Heart left ventricle (tissue), 16 donors: ENCODE data around the gene ICAM5. TPM values are rescaled to one million over a fixed set of nuclear protein-coding genes. Genes with fewer than 3 reads are reported as not detected.
A peak's percentile ranks its signal among the peaks of the same experiment; 100 is the strongest.

Experiments
- ATAC-seq, 4 donors: fragments of 200-7000 bp; cut with Tn5 transposase; one replicate each; pipeline ENCODE4 v1.9.1; 2020 to 2022; ENCODE audit warnings: moderate library complexity in 4 of 4, mild to moderate bottlenecking in 3 of 4, moderate number of reproducible peaks in 1 of 4
- DNase-seq, 5 donors: peaks; one replicate each; pipeline ENCODE4 v3.0.0-alpha.2; 2020
- H3K27ac ChIP-seq, 12 donors: fragments of 200-600 bp; sonication (generic) in 4 of 12; one replicate each; pipeline versions ENCODE4 v1.5.0 to v1.8.0; 2016 to 2022; ENCODE audit warnings: mild to moderate bottlenecking in 2 of 12
- H3K27me3 ChIP-seq, 9 donors: fragments of 200-600 bp; sonication (generic) in 2 of 9; one replicate each; pipeline versions ENCODE4 v1.5.1 to v1.8.0; 2016 to 2022; ENCODE audit warnings: mild to moderate bottlenecking in 3 of 9
- H3K36me3 ChIP-seq, 9 donors: fragments of 200-600 bp; sonication (generic) in 2 of 9; one replicate each; pipeline versions ENCODE4 v1.5.0 to v1.8.0; 2018 to 2022; ENCODE audit warnings: mild to moderate bottlenecking in 2 of 9
- H3K4me1 ChIP-seq, 12 donors: fragments of 200-600 bp; sonication (generic) in 4 of 12; one replicate each; pipeline versions ENCODE4 v1.5.0 to v1.8.0; 2016 to 2022; ENCODE audit warnings: mild to moderate bottlenecking in 3 of 12
- H3K4me3 ChIP-seq, 12 donors: fragments of 200-600 bp; sonication (generic) in 4 of 12; one replicate each; pipeline versions ENCODE4 v1.5.0 to v1.8.0; 2017 to 2022; ENCODE audit warnings: mild to moderate bottlenecking in 9 of 12, moderate library complexity in 4 of 12
- H3K9me3 ChIP-seq, 12 donors: fragments of 200-600 bp; sonication (generic) in 4 of 12; one replicate each; pipeline versions ENCODE4 v1.5.0 to v1.8.0; 2016 to 2022; ENCODE audit warnings: mild to moderate bottlenecking in 1 of 12
- POLR2A ChIP-seq, 2 donors: fragments of 450-650 bp; IDR thresholded peaks; one replicate each; pipeline ENCODE4 v1.6.1; 2017; ENCODE audit warnings: antibody characterized with exemption in 2 of 2, mild to moderate bottlenecking in 2 of 2, moderate library complexity in 2 of 2
- WGBS, 4 donors: extraction: QIAGEN DNeasy Blood & Tissue Kit in 2 of 4; methylation state at CpG; one replicate each; pipeline versions ENCODE4 v1.1.5 to v1.1.7; 2013 to 2018; 5-methylcytosine and 5-hydroxymethylcytosine counted together
- intact Hi-C, 10 donors: fragments of 100-400 bp; cut with DNase I; formaldehyde crosslinking; loops; one replicate each; pipeline versions ENCODE4 v1.11.1 to v1.14.2; 2022
- polyA plus RNA-seq, 2 donors: library from polyadenylated mRNA; stranded (reverse); fragments of 200-250 nt; gene quantifications; one replicate each; pipeline ENCODE4 v1.2.3, GENCODE V29; 2013
- total RNA-seq, 9 donors: library from RNA; depleted of rRNA in 2 of 9; stranded (reverse); fragments of >200 nt in 2 of 9; fragmentation: NEBNext Ultra II Directional in 3 of 9; extraction: Animal tissue kit (Norgen Biotek cat#: 25700) in 3 of 9; gene quantifications; one replicate each; pipeline versions ENCODE4 v1.1.0 to v1.2.4, GENCODE V29; 2016 to 2023
- TF ChIP-seq, protein P1 (sequence below), 12 donors: fragments of 200-600 bp; sonication (generic) in 4 of 12; IDR thresholded peaks; one replicate each; pipeline versions ENCODE4 v1.5.0 to v1.8.0; 2018 to 2022; ENCODE audit warnings: antibody characterized with exemption in 12 of 12, mild to moderate bottlenecking in 5 of 12
- donor health status: ischemic (EF 13 %, LVEDD 7.1; RV severe dilation, severe dysfunction).
- donor health status: healthy with polysubstance abuse.
- donor health status: DM: no; HTN: yes; CAD: no.
- donor health status: DM: no; HTN: no; CAD: no.
- donor health status: ischemic (EF 25% LVEDD 6.9; RV normal size, moderate dysfunction).
- donor health status: ischemic (EF 25% LVEDD 5.7; RV mildly dilated, moderate dysfunction).
- donor health status: healthy.
- donor health status: DM: yes; HTN: yes; CAD: no.
- donor health status: ischemic (EF 35%, LVEDD 5.7; RV mildly dilated, moderate dysfunction).
- donor health status: nonischemic (EF 11% LVEDD 7.7; RV severe dilation, severe dysfunction).
- donor health status: DM: yes; HTN: yes; CAD: no.
- donor health status: PGD.
- donor health status: ischemic (EF 29% LVEDD 5.4; RV normal size, mild dysfunction).
- donor health status: nonischemic (EF 23%, LVEDD 6.1; RV moderate dilation, normal function).

ICAM5 gene
- total and polyA plus RNA-seq, 11 donors: 0.11 to 0.98 (median 0.34) TPM; not detected in 2

DNA sequence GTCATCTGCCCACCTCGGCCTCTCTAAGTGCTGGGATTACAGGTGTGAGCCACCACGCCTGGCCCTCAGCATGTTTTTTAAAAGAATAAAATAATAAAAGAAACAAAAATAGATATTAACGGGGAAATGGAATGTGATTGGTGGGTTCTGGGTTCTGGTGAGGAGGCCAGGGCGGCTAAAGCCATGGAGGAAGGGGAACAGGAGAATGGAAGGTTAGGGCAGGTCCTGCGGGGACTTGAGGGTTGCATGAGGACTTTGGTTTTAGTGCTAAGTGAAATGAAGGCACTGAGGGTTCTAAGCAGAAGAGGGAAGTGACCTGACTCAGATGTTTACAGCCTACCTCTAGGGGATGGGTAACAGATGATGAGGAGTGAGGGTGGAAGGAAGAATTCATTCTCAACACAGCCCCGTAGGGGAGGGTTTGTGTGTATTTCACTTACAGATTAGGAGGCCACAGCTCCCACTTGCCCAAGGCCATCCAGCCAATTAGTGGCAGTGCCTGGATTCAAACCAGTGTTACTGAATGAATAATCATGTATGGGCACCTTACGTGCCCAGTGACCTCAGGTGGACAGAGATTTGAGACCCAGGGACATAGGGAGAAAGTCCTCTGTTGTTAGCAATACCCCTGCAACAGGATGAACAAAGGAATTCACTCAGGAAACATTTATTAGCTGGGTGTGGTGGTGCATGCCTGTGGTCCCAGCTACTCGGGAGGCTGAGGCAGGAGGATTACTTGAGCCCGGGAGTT lies 44.4 kb upstream of the ICAM5 start:
- DNase-seq: no peak
- intact Hi-C loops: loop anchor here in 4 of 10 donors (5.0 to 10.0 kb wide), 3 partner anchors 51 to 313 kb away; partner anchors contain the start of genes EIF3G (in 2 of the 4), P2RY11 (in 2 of the 4) and DNMT1 (in 1 of the 4)
- H3K4me1 ChIP-seq: peaks cover 0 to 7% (median 0%) of the 10 kb centered on the region in 12 donors
- H3K27ac ChIP-seq: no peak overlapping the region
- H3K36me3 ChIP-seq: no peaks in the 10 kb centered on the region
- H3K27me3 ChIP-seq: no peaks in the 10 kb centered on the region
- TF ChIP-seq, protein P1, sequence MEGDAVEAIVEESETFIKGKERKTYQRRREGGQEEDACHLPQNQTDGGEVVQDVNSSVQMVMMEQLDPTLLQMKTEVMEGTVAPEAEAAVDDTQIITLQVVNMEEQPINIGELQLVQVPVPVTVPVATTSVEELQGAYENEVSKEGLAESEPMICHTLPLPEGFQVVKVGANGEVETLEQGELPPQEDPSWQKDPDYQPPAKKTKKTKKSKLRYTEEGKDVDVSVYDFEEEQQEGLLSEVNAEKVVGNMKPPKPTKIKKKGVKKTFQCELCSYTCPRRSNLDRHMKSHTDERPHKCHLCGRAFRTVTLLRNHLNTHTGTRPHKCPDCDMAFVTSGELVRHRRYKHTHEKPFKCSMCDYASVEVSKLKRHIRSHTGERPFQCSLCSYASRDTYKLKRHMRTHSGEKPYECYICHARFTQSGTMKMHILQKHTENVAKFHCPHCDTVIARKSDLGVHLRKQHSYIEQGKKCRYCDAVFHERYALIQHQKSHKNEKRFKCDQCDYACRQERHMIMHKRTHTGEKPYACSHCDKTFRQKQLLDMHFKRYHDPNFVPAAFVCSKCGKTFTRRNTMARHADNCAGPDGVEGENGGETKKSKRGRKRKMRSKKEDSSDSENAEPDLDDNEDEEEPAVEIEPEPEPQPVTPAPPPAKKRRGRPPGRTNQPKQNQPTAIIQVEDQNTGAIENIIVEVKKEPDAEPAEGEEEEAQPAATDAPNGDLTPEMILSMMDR (IDR thresholded peaks at IDR 0.05): no peak
- TF ChIP-seq POLR2A (IDR thresholded peaks at IDR 0.05): no peak
- H3K4me3 ChIP-seq: no peak overlapping the region
- H3K9me3 ChIP-seq: no peaks in the 10 kb centered on the region
- 83 to 89% (median 87%) methylated on average over 9 of the region's 9 CpGs for WGBS, 4 donors
- ATAC-seq: no peak

- Histone ChIP-seq H3K9me3 (no peaks in the 10 kb centered on the region), H3K4me1 (peaks cover 0 to 17% (median 0%) of the 10 kb centered on the region in 12 donors), H3K27ac (no peak overlapping the region), H3K36me3 (no peaks in the 10 kb centered on the region), H3K27me3 (no peaks in the 10 kb centered on the region), H3K4me3 (no peak overlapping the region)
- TF ChIP-seq, protein P1 (IDR thresholded peaks at IDR 0.05): no peak
- no peak for TF ChIP-seq POLR2A (IDR thresholded peaks at IDR 0.05)
- 85 to 90% (median 87%) methylated on average over 6 of the region's 6 CpGs for WGBS, 4 donors
- ATAC-seq (no peak), DNase-seq (no peak)
- intact Hi-C loops: loop anchor here in 4 of 10 donors (5.0 to 10.0 kb wide), 3 partner anchors 52 to 314 kb away; partner anchors contain the start of genes EIF3G (in 2 of the 4), P2RY11 (in 2 of the 4) and DNMT1 (in 1 of the 4)
Observed at GRCh38 chr19:10246511-10246910, 43.2 kb upstream of the ICAM5 start.

DNA sequence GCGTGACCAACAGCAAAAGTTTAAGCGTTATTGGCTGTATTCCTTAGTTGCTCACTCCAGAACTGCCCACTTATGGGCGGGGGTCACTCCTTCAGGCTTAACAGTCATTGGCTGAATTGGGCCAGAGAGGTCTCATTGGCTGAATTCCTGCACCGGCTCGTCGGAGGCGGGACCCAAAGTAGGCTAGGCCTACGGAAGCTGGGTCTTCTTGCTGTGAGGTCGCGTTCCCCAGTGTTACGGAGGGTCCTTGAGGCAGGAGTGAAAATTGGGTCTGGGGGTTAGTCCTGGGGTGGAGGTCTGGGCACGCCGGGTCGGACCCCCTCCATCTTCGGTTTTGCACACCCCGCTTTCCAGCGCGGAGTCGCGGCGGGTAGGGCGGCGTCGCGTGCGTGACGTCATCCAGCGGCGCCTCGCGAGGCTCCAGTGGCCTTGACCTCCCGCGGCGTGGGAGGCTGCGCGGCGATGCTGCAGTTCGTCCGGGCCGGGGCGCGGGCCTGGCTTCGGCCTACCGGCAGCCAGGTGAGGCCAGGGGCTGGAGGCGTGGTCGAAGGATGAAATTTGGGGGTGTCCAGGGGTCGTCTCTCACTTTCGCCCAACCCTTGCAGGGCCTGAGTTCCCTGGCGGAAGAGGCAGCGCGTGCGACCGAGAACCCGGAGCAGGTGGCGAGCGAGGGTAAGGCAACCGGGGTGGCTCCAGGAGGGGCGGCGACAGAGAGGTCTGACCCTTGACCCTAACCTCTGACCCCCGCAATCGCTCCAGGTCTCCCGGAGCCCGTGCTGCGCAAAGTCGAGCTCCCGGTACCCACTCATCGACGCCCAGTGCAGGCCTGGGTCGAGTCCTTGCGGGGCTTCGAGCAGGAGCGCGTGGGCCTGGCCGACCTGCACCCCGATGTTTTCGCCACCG lies 37.7 kb upstream of the ICAM5 start, which contains the start of gene MRPL4:
Gene MRPL4 (plus strand): TSS at position 423 of the 903 bp plus-strand sequence. CDS start 40 bp downstream, at position 463.
- Histone ChIP-seq H3K27ac (peak within 1 kb of the TSS; percentile 2 to 93 (median 84)), H3K27me3 (no peaks in the 10 kb centered on the region), H3K9me3 (no peaks in the 10 kb centered on the region), H3K4me1 (peaks cover 0 to 22% (median 8%) of the 10 kb centered on the region in 12 donors), H3K4me3 (peak within 1 kb of the TSS; percentile 60 to 99 (median 84)), H3K36me3 (peaks cover 0 to 38% (median 36%) of the 10 kb centered on the region in 9 donors)
- peak in 1 of 2 donors; percentile 77 for TF ChIP-seq POLR2A (IDR thresholded peaks at IDR 0.05)
- TF ChIP-seq, protein P1 (IDR thresholded peaks at IDR 0.05): no peak
- 0 to 3% (median 1%) methylated on average over 13 to 77 of the region's 77 CpGs for WGBS, 4 donors
- ATAC-seq (peak; percentile 95 to 96 (median 96)), DNase-seq (peak; percentile 94 to 98 (median 98))
- intact Hi-C loops: loop anchor here (1.0 to 10.0 kb wide), 10 partner anchors 23 to 321 kb away; partner anchors contain the start of genes DNMT1 (in 4 of the 10), EIF3G (in 2 of the 10), P2RY11 (in 2 of the 10) and PPAN (in 2 of the 10)
